HG03520 (cell line): ENCODE data around the gene KNG1.
"Not testable (repeated sequence)": the region's sequence is repeated elsewhere in the genome, so short reads cannot be mapped to it uniquely, and the experiment has no call there.

Experiments
- ATAC-seq: cut with Tn5 transposase; IDR thresholded peaks from one replicate; pipeline ENCODE4 v1.9.1; 2021; ENCODE audit warnings: mild to moderate bottlenecking, moderate library complexity; ENCODE audit not compliant: unreplicated experiment

Gene KNG1

GRCh38 chr3:186717039-186717457, at the start of gene KNG1:
KNG1 (plus strand) TSS chr3:186717359; CDS start chr3:186717543, 184 bp downstream.
- no peak for ATAC-seq

- ATAC-seq: no peak
Observed at GRCh38 chr3:186668426-186668825, 48.7 kb upstream of the KNG1 start.

GRCh38 chr3:186669378-186670084, 47.6 kb upstream of the KNG1 start:
- ATAC-seq: no peak

GRCh38 chr3:186670155-186670554, 47.0 kb upstream of the KNG1 start:
- ATAC-seq: no peak

GRCh38 chr3:186671051-186671450, 46.1 kb upstream of the KNG1 start:
- no peak for ATAC-seq

- ATAC-seq: no peak
Observed at GRCh38 chr3:186678604-186679003, 38.6 kb upstream of the KNG1 start.

GRCh38 chr3:186679151-186679550, 38.0 kb upstream of the KNG1 start:
- ATAC-seq: no peak

- ATAC-seq: no peak
Observed at GRCh38 chr3:186680869-186681268, 36.3 kb upstream of the KNG1 start.

- ATAC-seq: no peak
Observed at GRCh38 chr3:186682812-186683211, 34.3 kb upstream of the KNG1 start.

- ATAC-seq: no peak
Observed at GRCh38 chr3:186683979-186684378, 33.2 kb upstream of the KNG1 start.

GRCh38 chr3:186686475-186686874, 30.7 kb upstream of the KNG1 start:
- not testable (repeated sequence) for ATAC-seq

- no peak for ATAC-seq
Observed at GRCh38 chr3:186687120-186687651, 30.0 kb upstream of the KNG1 start.

GRCh38 chr3:186690304-186690703, 26.9 kb upstream of the KNG1 start:
- not testable (repeated sequence) for ATAC-seq

- no peak for ATAC-seq
Observed at GRCh38 chr3:186691676-186692075, 25.5 kb upstream of the KNG1 start.

- no peak for ATAC-seq
Observed at GRCh38 chr3:186693843-186694242, 23.3 kb upstream of the KNG1 start.

GRCh38 chr3:186694288-186695032, 22.7 kb upstream of the KNG1 start:
- ATAC-seq: no peak

- no peak for ATAC-seq
Observed at GRCh38 chr3:186696522-186696921, 20.6 kb upstream of the KNG1 start.

- ATAC-seq: no peak
Observed at GRCh38 chr3:186697510-186697909, 19.6 kb upstream of the KNG1 start.

- no peak for ATAC-seq
Observed at GRCh38 chr3:186700267-186700666, 16.9 kb upstream of the KNG1 start.

GRCh38 chr3:186702451-186702850, 14.7 kb upstream of the KNG1 start:
- not testable (repeated sequence) for ATAC-seq

GRCh38 chr3:186705882-186706780, 11.0 kb upstream of the KNG1 start:
- ATAC-seq: no peak
